Smooth muscle cell of the brain vasculature (primary cell): Measurements from ENCODE around the gene TUBB4B.
"Not testable (repeated sequence)": the region's sequence is repeated elsewhere in the genome, so short reads cannot be mapped to it uniquely, and the experiment has no call there.

Experiments
- DNase-seq: peaks from one replicate; pipeline ENCODE4 v3.0.0-alpha.2; 2012; ENCODE audit warnings: low read depth, low spot score

The TUBB4B gene

GRCh38 chr9:137236238-137236935 lies 4.7 kb upstream of the TUBB4B start:
- peak; percentile 24 for DNase-seq

- no peak for DNase-seq
Measured at GRCh38 chr9:137236936-137237421, 4.1 kb upstream of the TUBB4B start.

GRCh38 chr9:137237759-137238726 lies 3.0 kb upstream of the TUBB4B start:
- no peak for DNase-seq

- not testable (repeated sequence) for DNase-seq
Measured at GRCh38 chr9:137239541-137240200, 1.4 kb upstream of the TUBB4B start.

GRCh38 chr9:137240318-137240840 lies 708 bp upstream of the TUBB4B start:
- DNase-seq = peak; percentile 35

- no peak for DNase-seq
Measured at GRCh38 chr9:137241490-137242268, 592 bp downstream of the TUBB4B start.

- DNase-seq = no peak
Measured at GRCh38 chr9:137242269-137243203, 1.4 kb downstream of the TUBB4B start.

GRCh38 chr9:137243266-137243625 lies 2.2 kb downstream of the TUBB4B start:
- DNase-seq = not testable (repeated sequence)

GRCh38 chr9:137243626-137244485 lies 2.8 kb downstream of the TUBB4B start:
- no peak for DNase-seq

GRCh38 chr9:137244486-137245449 lies 3.7 kb downstream of the TUBB4B start:
- no peak for DNase-seq

GRCh38 chr9:137245450-137246421 lies 4.6 kb downstream of the TUBB4B start:
- DNase-seq = no peak

- DNase-seq = no peak
Measured at GRCh38 chr9:137247135-137247915, 6.2 kb downstream of the TUBB4B start.

- no peak for DNase-seq
Measured at GRCh38 chr9:137247916-137248175, 6.8 kb downstream of the TUBB4B start.

- DNase-seq = no peak
Measured at GRCh38 chr9:137250329-137251193, 9.5 kb downstream of the TUBB4B start.

GRCh38 chr9:137251194-137251461 lies 10.0 kb downstream of the TUBB4B start, which contains the start of gene STPG3:
TSS of gene STPG3 (plus strand) at chr9:137251286. CDS start at chr9:137251287, 1 bp downstream.
- DNase-seq = no peak
